Measurements from ENCODE around the gene CAV3.

Gene CAV3

GRCh38 chr3:8775602-8776001 is 42.0 kb downstream of the CAV3 start:
- no peaks in the 10 kb centered on the region for H3K79me2 ChIP-seq (ENCODE audit: control insufficient read depth, insufficient read depth, low read length, unreplicated experiment)
- no peaks in the 10 kb centered on the region for H3K27me3 ChIP-seq (ENCODE audit: insufficient read depth, low read length)
- H3K4me1 ChIP-seq (ENCODE audit: control insufficient read depth, insufficient read depth, low read length, unreplicated experiment) = peaks cover 5% of the 10 kb centered on the region
- no peak overlapping the region for H3K4me3 ChIP-seq (ENCODE audit: low read depth, low read length)
- peak overlapping the region; percentile 50; the same call in 1 of the 2 replicates for H3K27ac ChIP-seq (ENCODE audit: low read depth, low read length)
- H3K36me3 ChIP-seq (ENCODE audit: insufficient read depth, low read length) = no peaks in the 10 kb centered on the region
- H2AFZ ChIP-seq (ENCODE audit: low read length, unreplicated experiment) = no peak overlapping the region

DNA sequence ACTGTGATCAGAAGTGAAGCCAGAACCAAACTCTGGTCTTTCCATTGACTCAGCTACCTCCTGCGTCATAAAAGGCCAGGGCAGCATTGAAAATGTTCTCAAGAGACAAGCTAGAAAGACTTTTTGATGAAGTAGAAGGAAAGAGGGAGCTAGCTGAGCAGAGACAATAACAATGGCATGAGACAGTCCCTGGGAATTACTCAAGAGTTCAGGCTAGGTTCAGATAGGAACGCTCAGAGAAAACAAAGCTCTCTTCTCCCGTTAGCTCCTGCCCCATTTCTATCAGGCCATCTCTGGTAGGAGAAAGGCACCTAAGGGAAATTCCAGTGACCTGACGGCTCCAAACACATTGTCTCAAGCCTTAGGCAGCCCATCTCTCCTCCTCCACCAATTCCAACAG is 42.8 kb downstream of the CAV3 start:
- H3K27ac ChIP-seq (ENCODE audit: low read depth, low read length) = peak overlapping the region; percentile 50
- no peaks in the 10 kb centered on the region for H3K27me3 ChIP-seq (ENCODE audit: insufficient read depth, low read length)
- H2AFZ ChIP-seq (ENCODE audit: low read length, unreplicated experiment) = no peak overlapping the region
- no peak overlapping the region for H3K4me3 ChIP-seq (ENCODE audit: low read depth, low read length)
- H3K36me3 ChIP-seq (ENCODE audit: insufficient read depth, low read length) = no peaks in the 10 kb centered on the region
- H3K4me1 ChIP-seq (ENCODE audit: control insufficient read depth, insufficient read depth, low read length, unreplicated experiment) = peaks cover 5% of the 10 kb centered on the region
- no peaks in the 10 kb centered on the region for H3K79me2 ChIP-seq (ENCODE audit: control insufficient read depth, insufficient read depth, low read length, unreplicated experiment)

DNA sequence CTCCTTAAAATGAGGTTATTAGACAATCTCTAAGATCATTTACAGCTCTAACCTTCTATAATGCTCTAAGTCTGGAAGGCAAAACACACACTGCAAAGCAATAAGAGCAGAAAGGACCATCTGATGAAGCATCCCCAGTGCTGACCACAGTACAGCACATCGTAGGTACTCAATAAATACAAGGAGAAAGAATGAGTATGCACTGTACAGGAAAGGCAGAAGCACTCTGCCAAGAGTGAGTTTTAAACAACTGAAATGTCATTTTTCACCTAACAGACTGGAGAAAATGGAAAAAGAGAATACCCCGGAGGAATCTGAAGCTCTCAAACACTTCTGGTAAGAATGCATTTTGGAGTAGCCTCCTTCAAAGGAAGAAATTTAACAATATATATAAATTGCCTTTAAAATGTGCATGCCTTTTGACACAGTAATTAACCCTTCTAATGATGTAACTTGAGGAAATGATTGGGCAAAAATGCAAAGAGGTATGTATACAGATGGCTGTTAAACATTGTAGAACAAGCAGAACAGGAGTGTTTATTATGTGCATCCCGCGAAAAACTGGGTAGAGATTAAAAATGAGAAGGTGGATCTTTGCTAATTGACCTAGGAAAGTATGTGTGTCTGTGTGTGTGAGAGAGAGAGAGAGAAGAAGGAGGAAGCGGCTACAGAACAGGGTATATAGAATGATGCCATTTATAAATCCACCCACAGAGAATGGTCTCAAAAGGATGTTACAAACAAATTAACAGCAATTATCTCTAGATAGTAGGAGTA is 43.8 kb downstream of the CAV3 start:
- Histone ChIP-seq H3K4me1 (ENCODE audit: control insufficient read depth, insufficient read depth, low read length, unreplicated experiment) (peaks cover 5% of the 10 kb centered on the region), H3K27me3 (ENCODE audit: insufficient read depth, low read length) (no peaks in the 10 kb centered on the region), H3K79me2 (ENCODE audit: control insufficient read depth, insufficient read depth, low read length, unreplicated experiment) (no peaks in the 10 kb centered on the region), H3K27ac (ENCODE audit: low read depth, low read length) (no peak overlapping the region), H3K36me3 (ENCODE audit: insufficient read depth, low read length) (no peaks in the 10 kb centered on the region), H3K4me3 (ENCODE audit: low read depth, low read length) (no peak overlapping the region), H2AFZ (ENCODE audit: low read length, unreplicated experiment) (no peak overlapping the region)

DNA sequence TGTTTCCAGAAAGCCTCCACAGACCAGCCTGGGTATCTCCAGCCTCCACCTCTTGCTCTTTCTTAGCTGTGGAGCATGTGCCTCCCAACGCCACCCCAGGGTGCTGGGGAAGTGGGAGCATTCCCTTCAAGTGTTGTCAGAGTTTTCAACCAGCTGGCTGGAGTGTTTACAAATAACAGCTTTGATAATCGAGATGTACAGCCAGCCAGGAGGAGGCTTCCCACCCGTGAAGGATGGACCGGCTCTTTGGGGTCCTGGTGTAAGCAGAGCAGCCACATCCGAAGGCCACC is 44.3 kb downstream of the CAV3 start:
- no peak overlapping the region for H3K27ac ChIP-seq (ENCODE audit: low read depth, low read length)
- no peaks in the 10 kb centered on the region for H3K79me2 ChIP-seq (ENCODE audit: control insufficient read depth, insufficient read depth, low read length, unreplicated experiment)
- H3K4me3 ChIP-seq (ENCODE audit: low read depth, low read length) = no peak overlapping the region
- no peaks in the 10 kb centered on the region for H3K36me3 ChIP-seq (ENCODE audit: insufficient read depth, low read length)
- no peak overlapping the region for H2AFZ ChIP-seq (ENCODE audit: low read length, unreplicated experiment)
- peaks cover 5% of the 10 kb centered on the region for H3K4me1 ChIP-seq (ENCODE audit: control insufficient read depth, insufficient read depth, low read length, unreplicated experiment)
- no peaks in the 10 kb centered on the region for H3K27me3 ChIP-seq (ENCODE audit: insufficient read depth, low read length)

- Histone ChIP-seq H3K4me3 (ENCODE audit: low read depth, low read length) (no peak overlapping the region), H3K79me2 (ENCODE audit: control insufficient read depth, insufficient read depth, low read length, unreplicated experiment) (no peaks in the 10 kb centered on the region), H3K27me3 (ENCODE audit: insufficient read depth, low read length) (no peaks in the 10 kb centered on the region), H2AFZ (ENCODE audit: low read length, unreplicated experiment) (no peak overlapping the region), H3K27ac (ENCODE audit: low read depth, low read length) (no peak overlapping the region), H3K36me3 (ENCODE audit: insufficient read depth, low read length) (no peaks in the 10 kb centered on the region), H3K4me1 (ENCODE audit: control insufficient read depth, insufficient read depth, low read length, unreplicated experiment) (peaks cover 5% of the 10 kb centered on the region)
Measured at GRCh38 chr3:8778475-8778874, 44.9 kb downstream of the CAV3 start.

DNA sequence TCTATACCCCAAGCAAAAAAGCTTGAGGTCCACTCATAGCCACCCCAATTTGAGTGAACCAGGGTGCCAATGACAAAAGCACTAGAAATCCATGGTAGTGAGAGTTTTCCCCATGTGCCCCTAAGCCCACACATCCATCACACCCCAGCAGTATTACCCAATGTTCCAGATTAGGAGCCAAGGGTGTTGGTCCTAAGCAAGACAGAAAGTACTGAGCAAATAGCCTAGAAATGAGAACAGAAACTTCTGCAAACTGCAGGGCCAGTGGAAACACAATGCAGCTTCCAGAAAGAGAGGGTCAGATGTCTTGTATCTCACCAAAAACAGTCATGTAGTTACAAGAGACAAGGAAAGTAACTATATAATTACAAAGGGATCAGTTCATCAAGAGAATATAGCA is 46.7 kb downstream of the CAV3 start:
- Histone ChIP-seq H3K36me3 (ENCODE audit: insufficient read depth, low read length) (no peaks in the 10 kb centered on the region), H3K27ac (ENCODE audit: low read depth, low read length) (no peak overlapping the region), H2AFZ (ENCODE audit: low read length, unreplicated experiment) (no peak overlapping the region), H3K4me1 (ENCODE audit: control insufficient read depth, insufficient read depth, low read length, unreplicated experiment) (peaks cover 5% of the 10 kb centered on the region), H3K79me2 (ENCODE audit: control insufficient read depth, insufficient read depth, low read length, unreplicated experiment) (no peaks in the 10 kb centered on the region), H3K27me3 (ENCODE audit: insufficient read depth, low read length) (no peaks in the 10 kb centered on the region), H3K4me3 (ENCODE audit: low read depth, low read length) (no peak overlapping the region)

- no peak overlapping the region for H2AFZ ChIP-seq (ENCODE audit: low read length, unreplicated experiment)
- no peak overlapping the region for H3K4me3 ChIP-seq (ENCODE audit: low read depth, low read length)
- 0 out of 2 replicates have a peak, but pooled peaks cover 3% of the 10 kb centered on the region for H3K36me3 ChIP-seq (ENCODE audit: insufficient read depth, low read length)
- H3K27me3 ChIP-seq (ENCODE audit: insufficient read depth, low read length) = no peaks in the 10 kb centered on the region
- H3K27ac ChIP-seq (ENCODE audit: low read depth, low read length) = no peak overlapping the region
- no peaks in the 10 kb centered on the region for H3K79me2 ChIP-seq (ENCODE audit: control insufficient read depth, insufficient read depth, low read length, unreplicated experiment)
- no peaks in the 10 kb centered on the region for H3K4me1 ChIP-seq (ENCODE audit: control insufficient read depth, insufficient read depth, low read length, unreplicated experiment)
Measured at GRCh38 chr3:8784676-8785435, 51.3 kb downstream of the CAV3 start.

DNA sequence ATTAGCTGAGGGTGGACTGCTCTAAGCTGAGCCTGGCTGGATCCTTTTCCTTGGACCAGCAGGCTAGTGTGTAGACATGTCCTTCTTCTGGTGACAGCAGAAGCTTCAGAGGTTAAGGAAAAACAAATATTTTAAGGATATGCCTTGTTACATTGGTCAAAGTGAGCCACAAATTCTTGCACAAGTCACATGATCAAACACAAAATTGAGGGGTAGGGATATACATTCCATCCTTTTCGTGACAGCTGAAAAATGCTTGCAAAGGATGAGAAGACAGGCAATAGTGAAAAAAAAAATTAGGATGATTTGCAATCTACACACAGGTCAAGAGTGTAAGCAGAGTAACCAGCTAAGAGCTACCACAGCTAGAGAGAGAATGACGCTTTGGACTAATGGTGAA is 56.9 kb downstream of the CAV3 start:
- Histone ChIP-seq H3K4me1 (ENCODE audit: control insufficient read depth, insufficient read depth, low read length, unreplicated experiment) (no peaks in the 10 kb centered on the region), H3K27ac (ENCODE audit: low read depth, low read length) (no peak overlapping the region), H3K4me3 (ENCODE audit: low read depth, low read length) (no peak overlapping the region), H3K79me2 (ENCODE audit: control insufficient read depth, insufficient read depth, low read length, unreplicated experiment) (no peaks in the 10 kb centered on the region), H3K27me3 (ENCODE audit: insufficient read depth, low read length) (no peaks in the 10 kb centered on the region), H2AFZ (ENCODE audit: low read length, unreplicated experiment) (no peak overlapping the region), H3K36me3 (ENCODE audit: insufficient read depth, low read length) (0 out of 2 replicates have a peak, but pooled peaks cover 3% of the 10 kb centered on the region)

DNA sequence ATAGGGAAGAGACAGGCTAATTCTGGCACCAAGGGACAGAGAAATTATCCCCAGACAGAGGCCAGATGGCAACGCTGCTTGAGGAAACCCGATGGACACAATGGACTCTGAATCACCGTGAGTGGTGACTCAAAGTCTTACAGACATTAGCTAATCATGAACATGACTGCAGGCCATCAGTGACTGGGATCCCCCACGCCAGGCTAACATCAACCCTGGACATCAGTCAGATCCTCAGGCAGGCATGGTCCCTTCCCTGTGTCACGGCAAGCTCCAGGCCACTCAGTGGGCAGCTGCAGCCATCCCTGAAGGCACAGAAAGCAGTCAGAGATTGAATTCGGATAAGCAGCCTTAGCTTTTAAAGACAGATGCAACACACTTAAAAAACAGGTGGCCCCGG is 59.6 kb downstream of the CAV3 start:
- H3K27ac ChIP-seq (ENCODE audit: low read depth, low read length) = no peak overlapping the region
- no peaks in the 10 kb centered on the region for H3K27me3 ChIP-seq (ENCODE audit: insufficient read depth, low read length)
- no peak overlapping the region for H3K4me3 ChIP-seq (ENCODE audit: low read depth, low read length)
- H3K79me2 ChIP-seq (ENCODE audit: control insufficient read depth, insufficient read depth, low read length, unreplicated experiment) = no peaks in the 10 kb centered on the region
- H3K36me3 ChIP-seq (ENCODE audit: insufficient read depth, low read length) = 0 out of 2 replicates have a peak, but pooled peaks cover 3% of the 10 kb centered on the region
- no peaks in the 10 kb centered on the region for H3K4me1 ChIP-seq (ENCODE audit: control insufficient read depth, insufficient read depth, low read length, unreplicated experiment)
- H2AFZ ChIP-seq (ENCODE audit: low read length, unreplicated experiment) = no peak overlapping the region

DNA sequence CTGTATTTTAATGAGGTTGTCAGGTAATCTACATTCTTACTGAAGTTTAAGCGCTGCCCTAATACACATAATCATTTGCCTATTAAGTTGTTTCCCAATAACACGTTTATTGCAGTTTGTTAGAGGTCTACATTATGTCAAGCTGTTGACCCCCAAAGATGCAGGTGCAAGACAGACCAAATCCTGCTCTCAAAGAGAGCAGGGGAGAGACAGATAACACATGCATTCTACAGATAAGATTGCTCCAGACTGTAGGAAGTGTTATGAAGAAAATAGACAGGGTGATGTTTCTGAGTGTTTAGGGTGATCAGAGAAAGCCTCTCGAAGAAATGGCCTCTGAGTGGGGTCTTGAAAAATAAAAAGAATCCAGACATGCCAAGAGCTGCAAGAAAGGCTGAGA is 60.6 kb downstream of the CAV3 start:
- H3K36me3 ChIP-seq (ENCODE audit: insufficient read depth, low read length) = 0 out of 2 replicates have a peak, but pooled peaks cover 3% of the 10 kb centered on the region
- H2AFZ ChIP-seq (ENCODE audit: low read length, unreplicated experiment) = no peak overlapping the region
- no peak overlapping the region for H3K27ac ChIP-seq (ENCODE audit: low read depth, low read length)
- H3K4me3 ChIP-seq (ENCODE audit: low read depth, low read length) = no peak overlapping the region
- H3K79me2 ChIP-seq (ENCODE audit: control insufficient read depth, insufficient read depth, low read length, unreplicated experiment) = no peaks in the 10 kb centered on the region
- no peaks in the 10 kb centered on the region for H3K4me1 ChIP-seq (ENCODE audit: control insufficient read depth, insufficient read depth, low read length, unreplicated experiment)
- H3K27me3 ChIP-seq (ENCODE audit: insufficient read depth, low read length) = no peaks in the 10 kb centered on the region
